ENCODE data around the gene SNX8. TPM values are rescaled to one million over a fixed set of nuclear protein-coding genes. Genes with fewer than 3 reads are reported as not detected.

SNX8 gene
- total and polyA plus RNA-seq, 8 donors, result 7.1 to 16.1 (median 11.7) TPM

DNA sequence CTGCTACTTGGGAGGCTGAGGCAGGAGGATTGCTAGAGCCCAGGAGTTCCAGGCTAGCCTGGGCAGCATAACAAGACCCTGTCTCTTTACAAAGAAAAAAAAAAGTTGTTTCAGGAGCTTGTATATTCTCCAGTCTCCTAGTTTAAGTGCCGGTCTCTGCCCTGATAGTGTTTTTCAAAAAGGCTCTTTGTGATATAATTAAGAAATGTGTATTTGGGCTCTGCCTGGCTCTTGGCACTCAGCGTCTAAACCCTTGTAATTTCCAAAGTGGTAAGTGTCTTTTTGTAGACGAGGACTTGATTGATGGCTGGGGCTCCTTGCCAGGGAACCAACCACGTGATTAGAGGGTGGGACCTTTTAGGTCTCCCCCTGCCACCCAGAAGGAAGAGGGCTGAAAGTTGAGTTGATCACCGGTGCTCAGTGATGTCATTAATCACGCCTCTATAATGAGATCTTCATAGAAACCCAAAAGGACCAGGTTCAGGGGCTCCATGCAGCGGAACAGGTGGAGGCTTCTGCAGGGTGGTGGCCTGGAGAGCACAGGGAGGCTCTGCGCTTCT is 44.8 kb upstream of the SNX8 start:
- Histone ChIP-seq H3K36me3 (peaks cover 5 to 23% (median 21%) of the 10 kb centered on the region in 3 donors), H3K27ac (no peak overlapping the region), H3K4me3 (no peak overlapping the region), H3K4me1 (peaks cover 10 to 30% (median 23%) of the 10 kb centered on the region in 3 donors), H3K27me3 (no peaks in the 10 kb centered on the region), H3K9me3 (no peaks in the 10 kb centered on the region)
- intact Hi-C loops (cut with DNase I), result no loop called here
- ATAC-seq, result no peak
- 53 to 55% methylated on average over 8 of the region's 8 CpGs for WGBS, 2 donors
- no peak for DNase-seq
- TF ChIP-seq, protein P1, sequence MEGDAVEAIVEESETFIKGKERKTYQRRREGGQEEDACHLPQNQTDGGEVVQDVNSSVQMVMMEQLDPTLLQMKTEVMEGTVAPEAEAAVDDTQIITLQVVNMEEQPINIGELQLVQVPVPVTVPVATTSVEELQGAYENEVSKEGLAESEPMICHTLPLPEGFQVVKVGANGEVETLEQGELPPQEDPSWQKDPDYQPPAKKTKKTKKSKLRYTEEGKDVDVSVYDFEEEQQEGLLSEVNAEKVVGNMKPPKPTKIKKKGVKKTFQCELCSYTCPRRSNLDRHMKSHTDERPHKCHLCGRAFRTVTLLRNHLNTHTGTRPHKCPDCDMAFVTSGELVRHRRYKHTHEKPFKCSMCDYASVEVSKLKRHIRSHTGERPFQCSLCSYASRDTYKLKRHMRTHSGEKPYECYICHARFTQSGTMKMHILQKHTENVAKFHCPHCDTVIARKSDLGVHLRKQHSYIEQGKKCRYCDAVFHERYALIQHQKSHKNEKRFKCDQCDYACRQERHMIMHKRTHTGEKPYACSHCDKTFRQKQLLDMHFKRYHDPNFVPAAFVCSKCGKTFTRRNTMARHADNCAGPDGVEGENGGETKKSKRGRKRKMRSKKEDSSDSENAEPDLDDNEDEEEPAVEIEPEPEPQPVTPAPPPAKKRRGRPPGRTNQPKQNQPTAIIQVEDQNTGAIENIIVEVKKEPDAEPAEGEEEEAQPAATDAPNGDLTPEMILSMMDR (IDR thresholded peaks at IDR 0.05), result no peak
- no peak for FAIRE-seq

DNA sequence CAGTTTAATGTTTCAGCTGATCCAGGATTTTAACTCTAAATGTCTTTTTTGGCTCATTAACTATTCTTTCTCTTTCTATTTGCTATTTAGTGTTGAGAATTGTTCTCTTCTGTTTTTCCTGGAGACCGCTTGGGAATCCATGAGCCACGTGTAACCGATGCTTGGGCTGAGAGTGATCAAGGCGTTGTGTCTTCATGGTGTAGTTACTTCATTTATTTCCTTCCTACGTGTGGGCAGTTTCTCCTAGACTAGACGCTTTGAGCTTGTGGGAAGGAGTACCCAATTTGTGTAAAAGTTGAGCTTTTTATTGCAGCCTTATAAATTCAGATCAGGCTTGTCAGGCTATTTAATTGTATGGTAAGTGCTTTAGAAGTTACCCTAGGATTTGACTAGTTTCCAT is 43.3 kb upstream of the SNX8 start:
- WGBS, 2 donors, result 77 to 78% methylated on average over 6 of the region's 6 CpGs

DNA sequence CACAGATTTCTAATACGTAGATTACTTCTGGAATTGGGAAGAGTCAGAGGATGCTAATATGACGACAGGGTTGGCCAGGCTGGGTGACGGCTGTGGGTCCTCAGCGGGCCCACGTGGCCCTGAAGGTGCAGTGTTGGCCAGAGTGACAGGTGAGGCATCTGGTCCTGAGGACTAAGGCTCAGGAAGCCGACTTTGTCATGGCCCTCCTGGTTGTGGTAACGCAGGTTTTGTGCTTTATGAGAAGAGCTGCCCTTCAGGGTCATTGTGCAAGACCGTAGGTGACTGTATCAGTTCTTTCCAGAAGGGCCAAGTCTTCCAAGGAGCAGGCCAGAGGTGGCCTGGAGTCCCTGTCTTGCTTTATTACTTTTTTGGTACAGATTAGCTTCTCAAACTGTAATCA is 42.9 kb upstream of the SNX8 start:
- FAIRE-seq (no peak), DNase-seq (no peak), ATAC-seq (no peak)
- Histone ChIP-seq H3K27me3 (no peaks in the 10 kb centered on the region), H3K4me1 (peaks cover 10 to 30% (median 23%) of the 10 kb centered on the region in 3 donors), H3K9me3 (no peaks in the 10 kb centered on the region), H3K4me3 (peak overlapping the region in 1 of 4 donors; percentile 100), H3K36me3 (peaks cover 0 to 7% (median 4%) of the 10 kb centered on the region in 3 donors), H3K27ac (no peak overlapping the region)
- WGBS, 2 donors, result 48 to 51% methylated on average over 8 of the region's 8 CpGs
- TF ChIP-seq, protein P1 (IDR thresholded peaks at IDR 0.05), result no peak
- intact Hi-C loops (cut with DNase I), result no loop called here

More for the DNA sequence above, 43.3 kb upstream of the SNX8 start:
- intact Hi-C loops (cut with DNase I), result no loop called here
- Histone ChIP-seq H3K4me1 (peaks cover 10 to 30% (median 23%) of the 10 kb centered on the region in 3 donors), H3K4me3 (no peak overlapping the region), H3K27me3 (no peaks in the 10 kb centered on the region), H3K27ac (no peak overlapping the region), H3K9me3 (no peaks in the 10 kb centered on the region), H3K36me3 (peaks cover 0 to 11% (median 8%) of the 10 kb centered on the region in 3 donors)
- TF ChIP-seq, protein P1 (IDR thresholded peaks at IDR 0.05), result no peak
- ATAC-seq (no peak), FAIRE-seq (no peak), DNase-seq (no peak)

DNA sequence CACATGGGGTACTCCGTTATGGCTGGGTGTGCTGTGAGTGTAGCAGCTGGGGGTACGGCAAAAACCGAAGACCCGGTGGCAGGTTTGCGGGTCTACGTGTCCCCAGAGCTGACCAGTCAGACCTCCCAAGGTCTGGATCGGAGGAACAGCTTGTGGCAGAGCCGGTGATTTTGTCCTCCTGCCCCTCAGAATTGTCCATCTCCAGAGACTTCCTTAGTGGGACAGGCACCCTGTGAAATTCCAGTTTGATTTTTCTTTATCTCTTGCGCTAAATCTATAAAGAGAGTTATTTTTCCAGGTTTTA is 41.4 kb upstream of the SNX8 start:
- no peak for ATAC-seq
- H3K4me1 ChIP-seq, result peaks cover 10 to 30% (median 23%) of the 10 kb centered on the region in 3 donors

More for the DNA sequence above, 41.4 kb upstream of the SNX8 start:
- intact Hi-C loops (cut with DNase I), result no loop called here
- Histone ChIP-seq H3K27ac (peak overlapping the region in 1 of 4 donors; percentile 57), H3K4me3 (peak overlapping the region; percentile 89 to 100 (median 99)), H3K36me3 (no peaks in the 10 kb centered on the region), H3K27me3 (no peaks in the 10 kb centered on the region), H3K9me3 (no peaks in the 10 kb centered on the region)
- WGBS, 2 donors, result 1 to 2% methylated on average over 9 of the region's 9 CpGs
- FAIRE-seq, result no peak
- TF ChIP-seq, protein P1 (IDR thresholded peaks at IDR 0.05), result no peak
- DNase-seq, result peak in 1 of 6 donors; percentile 22
